NCI-H2029 (cell line): ENCODE measurements around the gene ITGB5.

ENCODE experiments used
- DNase-seq: peaks from one replicate; lab custom pipeline; 2025; lab: John Stamatoyannopoulos, UW

ITGB5 gene

DNA sequence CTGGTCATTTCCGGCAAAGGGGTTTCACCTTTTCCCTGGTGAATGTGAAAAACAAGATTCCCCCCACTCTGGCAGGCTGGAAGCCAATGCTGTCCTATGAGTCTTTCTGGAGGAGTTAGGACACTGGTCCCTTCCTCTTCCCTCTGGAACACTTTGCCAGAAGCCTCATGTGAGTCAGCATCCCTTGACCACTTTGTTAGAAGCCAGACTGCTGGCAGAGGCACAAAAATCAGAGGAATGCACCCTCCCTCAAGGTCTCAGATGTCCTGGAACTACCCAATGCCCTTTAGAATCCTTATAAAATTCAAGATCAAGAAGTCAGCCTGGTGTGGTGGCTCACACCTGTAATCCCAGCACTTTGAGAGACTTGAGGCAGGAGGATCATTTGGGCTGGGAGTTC lies 26.6 kb downstream of the ITGB5 start:
- no peak for DNase-seq

DNA sequence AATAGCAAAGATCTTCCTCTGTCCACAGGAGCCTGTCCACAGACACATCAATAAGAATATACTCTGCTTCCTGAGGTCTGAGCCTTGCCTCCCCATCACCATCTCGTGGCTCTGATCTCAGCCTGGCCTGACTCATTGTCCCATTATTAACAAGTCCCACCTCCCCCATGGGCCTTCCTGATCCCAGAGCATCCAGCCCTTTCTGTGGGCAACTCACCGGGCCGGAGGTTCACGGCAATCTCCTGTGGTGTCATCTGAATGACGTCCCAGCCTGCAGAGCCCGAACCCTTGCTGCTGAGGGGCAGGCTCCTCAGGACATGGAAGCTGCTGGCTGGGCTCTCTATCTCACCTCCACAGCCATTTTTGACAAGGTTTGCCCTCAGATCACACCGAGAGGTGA lies 28.1 kb downstream of the ITGB5 start:
- DNase-seq = no peak

DNA sequence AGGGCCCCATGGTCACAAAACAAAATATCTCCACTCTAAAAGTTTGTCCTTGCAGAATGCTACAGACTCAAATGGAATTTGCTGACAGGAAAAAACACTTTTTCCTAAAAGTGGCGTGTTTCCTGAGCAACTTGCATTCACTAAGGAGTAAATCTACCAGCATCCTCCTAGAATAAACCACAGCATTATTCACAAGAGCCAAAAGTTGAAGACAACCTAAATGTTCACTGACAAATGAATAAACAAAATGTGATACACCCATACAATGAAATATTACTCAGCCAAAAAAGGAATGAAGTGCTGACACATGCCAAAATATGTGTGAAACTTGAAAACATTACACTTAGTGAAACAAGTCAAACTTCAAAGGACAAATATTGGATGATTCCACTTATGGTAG lies 28.9 kb downstream of the ITGB5 start:
- no peak for DNase-seq

DNA sequence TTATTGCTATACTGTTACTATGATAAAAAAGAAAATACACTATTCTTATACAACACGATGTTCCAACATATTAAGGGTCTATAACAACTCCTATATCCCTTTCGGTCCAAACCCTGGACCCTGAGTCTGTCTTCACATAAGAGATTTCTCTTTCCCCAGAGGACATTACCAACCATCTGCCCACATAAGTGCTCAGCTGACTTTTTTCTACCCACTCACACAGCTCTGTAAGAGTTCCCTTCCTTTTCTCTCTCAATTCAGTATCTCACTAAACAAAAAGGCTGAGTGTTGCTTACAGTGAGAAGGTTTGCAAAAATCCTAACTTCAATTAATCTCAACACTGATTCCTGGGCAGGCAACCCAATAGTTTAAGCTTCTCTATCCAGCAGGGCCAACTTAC lies 30.5 kb downstream of the ITGB5 start:
- DNase-seq = no peak

DNA sequence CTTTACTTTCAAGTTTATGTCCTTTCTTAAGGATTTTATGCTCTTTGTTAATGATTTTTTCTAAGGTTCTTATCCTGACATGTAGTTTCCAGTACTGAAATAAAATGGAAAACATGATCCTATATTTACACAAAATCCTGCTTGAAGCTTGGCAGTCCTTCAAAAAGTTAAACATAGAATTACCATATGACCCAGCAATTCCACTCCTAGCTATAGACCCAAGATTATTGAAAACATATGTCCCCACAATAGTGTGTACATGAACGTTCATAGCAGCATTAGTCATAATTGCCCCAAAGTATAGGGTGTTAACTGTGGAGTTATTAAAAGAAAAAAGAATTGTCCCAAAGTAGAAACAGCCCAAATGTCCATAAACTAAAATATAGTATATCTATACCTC lies 33.2 kb downstream of the ITGB5 start:
- no peak for DNase-seq

DNA sequence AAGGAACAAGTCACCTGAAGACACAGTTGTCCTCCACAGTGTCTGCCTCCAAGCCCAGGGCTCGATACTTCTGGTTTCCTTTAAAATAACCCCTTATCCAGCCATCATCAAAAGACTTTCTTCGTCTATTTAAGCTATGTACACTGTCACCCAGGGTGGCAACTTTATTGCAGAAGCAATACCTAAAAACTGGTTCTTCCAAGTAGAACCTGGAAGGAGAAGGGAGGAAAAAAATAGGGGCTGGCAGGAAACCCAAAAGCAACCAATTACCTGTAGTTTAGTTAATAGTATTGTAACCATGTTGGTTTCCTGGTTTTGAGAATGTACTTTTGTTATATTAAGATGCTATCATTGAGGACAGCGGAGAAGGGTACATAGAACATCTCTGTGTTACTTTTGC lies 33.7 kb downstream of the ITGB5 start:
- no peak for DNase-seq

DNA sequence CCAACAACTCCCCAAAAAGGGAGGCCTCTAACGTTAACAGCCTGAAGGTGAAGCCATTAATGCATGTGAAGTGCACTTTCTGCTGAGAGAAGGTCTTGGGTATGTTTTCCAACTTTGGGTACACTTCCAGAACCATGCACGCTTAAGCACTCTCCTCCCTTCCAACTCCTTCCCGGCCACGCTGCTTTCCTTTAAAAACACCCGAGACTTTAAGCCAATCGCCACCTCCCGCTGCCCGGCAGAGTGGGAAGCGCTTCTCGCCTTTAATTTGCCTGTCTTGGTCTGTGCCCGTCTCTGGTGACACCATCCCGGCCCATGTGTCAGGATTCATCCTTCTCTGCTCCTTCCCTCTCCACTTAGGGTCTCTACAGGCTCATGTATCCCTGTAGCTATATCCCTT lies 35.3 kb downstream of the ITGB5 start:
- no peak for DNase-seq

DNA sequence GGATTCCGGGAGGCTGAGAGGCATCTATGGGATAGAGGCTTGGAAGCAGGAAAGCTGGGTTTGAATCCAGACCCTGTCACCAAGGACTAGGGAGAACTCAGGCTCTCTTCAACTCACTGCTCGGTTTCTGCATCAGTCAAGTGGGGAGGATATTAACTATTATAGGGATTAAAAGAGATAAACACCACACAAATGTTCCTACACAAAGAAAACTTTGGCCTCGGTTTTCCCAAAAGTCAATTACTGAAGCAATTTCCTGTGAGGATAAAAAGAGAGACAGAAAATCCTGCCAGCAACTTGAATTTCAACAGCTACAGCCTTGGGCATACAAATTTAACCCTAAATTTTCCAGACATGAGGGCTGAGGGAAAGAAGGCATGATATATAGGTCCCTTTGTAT lies 36.0 kb downstream of the ITGB5 start:
- DNase-seq = no peak

DNA sequence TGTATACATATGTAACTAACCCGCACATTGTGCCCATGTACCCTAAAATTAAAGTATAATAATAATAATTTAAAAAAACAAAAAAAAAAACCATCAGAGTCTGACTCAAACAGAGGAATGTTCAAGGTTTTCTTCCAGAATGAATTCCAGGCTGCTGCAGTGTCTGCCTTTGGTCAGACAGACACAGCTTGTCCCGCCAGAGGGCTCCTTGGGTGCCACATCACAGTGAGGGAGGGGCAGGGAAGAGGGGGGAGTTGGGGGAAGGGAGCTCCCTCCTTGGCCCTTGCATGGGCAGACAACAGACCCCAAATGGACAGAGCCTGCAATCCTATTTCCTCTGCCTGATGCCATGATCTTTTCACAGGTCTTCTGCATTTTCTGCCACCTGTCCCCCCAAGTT lies 36.5 kb downstream of the ITGB5 start:
- no peak for DNase-seq

DNA sequence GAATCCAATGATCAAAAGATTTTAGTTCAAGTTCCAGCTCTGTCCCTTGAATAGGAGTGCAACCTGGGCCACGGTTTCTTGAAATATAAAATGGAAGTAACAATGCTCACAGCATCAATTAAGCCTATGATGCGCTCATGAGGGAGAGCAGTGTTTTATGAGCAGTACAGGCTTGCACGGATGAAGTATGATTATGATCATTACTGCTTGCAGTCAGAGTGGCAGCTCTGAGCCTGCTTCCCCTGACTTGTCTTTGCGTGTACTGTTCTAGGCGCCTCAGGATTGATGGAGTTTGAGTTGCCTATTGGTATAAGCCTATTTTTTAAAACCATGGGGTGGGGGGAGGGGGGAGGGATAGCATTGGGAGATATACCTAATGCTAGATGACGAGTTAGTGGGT lies 37.0 kb downstream of the ITGB5 start:
- no peak for DNase-seq

DNA sequence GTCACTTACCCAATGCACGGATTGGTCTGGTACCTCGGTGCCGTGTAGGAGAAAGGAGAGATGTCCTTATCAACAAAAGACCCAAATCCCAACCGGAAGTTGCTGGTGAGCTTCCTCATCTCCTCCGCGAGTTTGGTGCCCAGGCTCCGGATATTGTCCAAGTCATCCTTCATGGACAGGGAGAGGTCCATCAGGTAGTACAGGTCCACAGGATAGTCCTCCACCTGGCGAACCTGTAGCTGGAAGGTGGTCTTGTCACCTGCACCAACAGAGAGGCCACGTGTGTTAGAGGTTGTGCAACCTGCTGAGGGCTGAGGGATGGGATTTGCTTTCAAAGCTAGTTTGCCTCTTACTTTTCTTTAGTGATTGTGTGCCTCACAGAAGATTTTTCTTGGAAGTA lies 38.9 kb downstream of the ITGB5 start:
- no peak for DNase-seq

DNA sequence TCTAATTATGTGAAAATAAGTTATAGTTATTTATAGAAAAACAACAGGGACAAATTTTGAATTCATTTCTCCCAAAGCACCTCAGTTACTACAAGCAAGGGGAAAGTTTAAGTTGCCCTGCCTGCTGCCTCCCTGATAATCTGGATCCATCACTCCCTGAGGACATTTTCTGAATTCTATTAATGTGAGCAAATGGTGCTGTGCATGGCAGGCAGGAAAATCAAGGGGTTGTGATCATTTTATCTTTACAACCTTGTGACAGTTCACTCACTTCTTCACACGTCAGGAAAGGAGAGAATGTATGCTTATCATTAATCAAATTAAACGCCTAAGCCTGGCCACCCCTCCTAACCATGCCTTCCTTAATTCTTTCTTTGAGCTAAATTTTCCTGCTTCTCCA lies 39.3 kb downstream of the ITGB5 start:
- no peak for DNase-seq

DNA sequence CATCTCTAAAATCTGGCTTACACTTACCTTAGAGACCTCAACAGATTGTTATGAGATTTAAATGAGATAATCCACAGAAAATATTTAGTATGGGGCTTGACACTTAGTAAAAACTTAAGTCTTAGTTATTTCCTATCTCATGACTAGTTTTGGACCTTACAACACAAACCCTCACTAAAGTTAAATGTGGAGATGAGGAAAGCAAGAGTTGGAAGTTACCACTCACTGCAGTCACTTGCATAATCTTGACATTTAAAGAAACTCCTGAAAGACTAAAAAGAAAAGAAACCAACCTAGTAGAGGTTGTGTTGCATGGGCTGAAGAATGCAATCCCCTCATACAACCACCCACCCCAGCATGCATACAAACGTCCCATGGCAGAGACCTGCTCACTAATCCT lies 40.1 kb downstream of the ITGB5 start:
- no peak for DNase-seq

DNA sequence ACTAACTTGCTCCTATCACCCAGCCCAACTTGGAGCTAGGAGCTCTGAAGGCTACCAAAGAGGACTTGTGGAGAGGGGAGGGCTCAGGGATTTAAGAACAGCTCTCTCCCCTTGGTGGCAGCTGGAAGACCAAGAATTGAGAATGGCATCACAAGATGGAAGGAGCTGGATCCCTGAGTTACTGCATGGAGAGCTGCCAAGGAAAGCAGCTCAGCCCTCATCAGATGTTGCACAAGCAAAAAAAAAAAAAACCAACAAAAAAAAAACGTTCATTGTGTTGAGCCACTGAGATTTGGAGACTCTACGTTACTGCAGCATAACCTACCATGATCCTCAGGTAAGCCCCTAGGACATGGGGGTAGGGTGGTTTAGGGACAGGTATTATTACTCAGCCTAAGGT lies 41.0 kb downstream of the ITGB5 start:
- DNase-seq = no peak

DNA sequence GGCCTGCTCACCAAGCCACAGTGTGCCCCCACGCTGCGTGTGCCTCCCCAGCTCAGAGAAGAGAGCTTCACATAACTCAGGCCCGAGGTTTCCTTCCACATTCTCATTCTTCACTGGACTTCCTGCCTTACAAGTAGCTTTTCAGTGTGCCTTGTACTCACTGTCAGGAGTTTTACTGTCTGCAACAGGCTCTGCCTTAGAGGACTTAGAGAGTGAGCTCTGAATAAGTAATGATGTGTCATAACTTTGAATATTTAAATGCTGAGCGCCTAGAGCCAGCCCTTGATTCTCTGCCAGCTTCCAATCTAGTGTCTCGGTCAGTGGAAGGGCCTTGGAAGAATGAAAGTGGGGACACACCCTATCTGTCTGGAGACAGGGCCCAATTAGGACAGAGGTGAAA lies 41.8 kb downstream of the ITGB5 start:
- DNase-seq = no peak

DNA sequence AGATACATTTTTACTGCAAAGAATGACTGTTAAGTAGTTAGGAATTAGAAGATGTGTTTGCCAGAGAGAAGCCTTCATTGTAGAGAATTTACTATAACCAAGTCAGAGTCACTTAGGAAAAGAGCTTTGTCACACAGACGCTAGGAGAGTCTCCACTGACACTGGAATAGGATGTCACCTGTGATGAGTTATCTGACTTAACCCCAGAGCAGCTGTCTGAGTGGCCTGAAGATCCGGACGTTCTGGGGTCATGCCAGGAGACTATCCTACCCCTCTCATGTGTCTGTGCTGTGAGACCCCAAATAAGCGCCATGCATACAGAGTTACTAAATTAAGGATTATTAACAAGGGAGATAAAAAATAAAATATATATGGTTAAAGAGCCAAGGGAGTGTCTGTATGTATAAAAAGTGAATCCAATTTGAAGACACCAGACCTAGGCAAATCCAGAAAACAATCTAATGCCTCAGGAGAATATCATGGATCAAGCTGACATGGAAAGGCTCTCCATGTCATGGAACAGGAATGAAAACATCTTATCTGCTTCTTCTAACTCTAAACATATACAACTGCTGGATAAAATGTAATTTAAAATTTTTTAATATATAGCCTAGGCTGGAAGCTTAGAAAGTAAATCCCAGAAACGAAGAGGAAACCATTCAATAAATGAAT lies 43.5 kb downstream of the ITGB5 start:
- no peak for DNase-seq

DNA sequence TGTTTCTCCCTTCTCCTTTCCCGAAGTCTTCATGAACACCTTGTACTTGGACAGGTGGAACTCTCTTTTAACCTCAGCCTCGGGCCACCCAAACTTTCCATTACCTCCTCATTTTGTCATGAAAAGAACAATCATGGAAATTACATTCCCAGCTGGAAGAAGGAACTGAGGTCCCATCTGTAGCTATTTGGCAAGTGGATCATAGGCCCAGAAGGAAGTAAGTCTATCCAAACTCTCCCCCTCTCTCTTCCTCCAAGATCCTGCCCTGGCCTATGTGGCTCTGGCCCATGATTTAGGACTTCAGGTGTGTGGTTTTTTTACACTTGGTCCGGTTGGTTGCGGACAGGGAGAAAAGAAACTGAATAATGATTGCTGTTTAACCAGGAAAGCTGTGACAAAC lies 44.1 kb downstream of the ITGB5 start:
- no peak for DNase-seq

DNA sequence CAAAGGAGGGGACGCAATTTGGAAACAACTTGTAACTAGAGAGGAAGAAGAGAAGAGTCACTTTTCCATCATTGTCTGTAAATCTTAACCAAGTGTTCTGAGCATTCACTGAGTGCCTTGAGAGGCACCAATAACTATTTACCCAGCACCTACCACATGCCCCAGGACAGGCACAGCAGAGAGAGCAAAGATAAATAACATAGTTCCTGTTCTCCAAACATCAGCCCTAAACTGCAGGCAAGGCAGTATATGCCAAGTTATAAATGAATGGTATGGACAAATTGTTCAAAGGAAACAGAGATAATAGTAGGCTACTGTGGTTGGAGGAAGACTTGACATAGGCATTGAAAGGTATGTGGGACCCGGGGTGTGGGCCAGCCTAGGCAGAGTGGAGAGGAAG lies 45.6 kb downstream of the ITGB5 start:
- no peak for DNase-seq

DNA sequence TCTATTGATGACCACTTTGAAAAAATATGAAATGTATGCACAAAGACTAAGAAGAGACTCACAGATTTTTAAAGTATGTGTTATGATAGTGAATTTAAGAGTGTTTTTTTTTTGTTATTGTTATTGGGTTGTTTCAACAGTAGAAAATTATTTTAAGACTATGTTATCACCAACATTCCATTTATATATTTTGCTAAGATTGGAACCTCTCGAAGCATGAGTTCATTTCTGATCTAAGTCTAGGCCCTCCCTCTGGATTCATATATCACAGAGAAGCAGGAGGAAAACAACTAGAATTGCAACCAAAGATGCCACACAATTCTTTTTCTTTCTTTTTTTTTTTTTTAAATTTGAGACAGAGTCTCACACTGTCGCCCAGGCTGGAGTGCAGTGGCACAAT lies 46.8 kb downstream of the ITGB5 start:
- DNase-seq = no peak

DNA sequence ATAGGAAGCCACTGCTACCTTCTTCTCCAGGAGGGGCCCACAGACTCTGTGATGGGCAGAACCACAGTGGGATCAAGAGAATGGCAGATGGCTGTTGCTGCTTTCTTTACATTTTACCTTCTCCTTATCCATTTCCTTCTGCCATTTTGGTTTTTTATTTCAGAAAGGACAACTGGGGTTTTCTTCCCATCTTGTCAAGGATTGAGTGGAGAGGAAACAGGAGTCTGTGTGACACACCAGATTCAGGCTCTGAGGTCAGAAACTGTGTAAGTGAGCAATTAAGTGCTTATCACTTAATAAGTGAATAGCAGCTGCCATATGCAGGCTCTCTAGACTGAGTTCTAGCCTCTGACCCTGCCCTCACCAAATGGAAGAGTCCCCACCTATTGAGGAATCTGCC lies 47.3 kb downstream of the ITGB5 start:
- DNase-seq = no peak

DNA sequence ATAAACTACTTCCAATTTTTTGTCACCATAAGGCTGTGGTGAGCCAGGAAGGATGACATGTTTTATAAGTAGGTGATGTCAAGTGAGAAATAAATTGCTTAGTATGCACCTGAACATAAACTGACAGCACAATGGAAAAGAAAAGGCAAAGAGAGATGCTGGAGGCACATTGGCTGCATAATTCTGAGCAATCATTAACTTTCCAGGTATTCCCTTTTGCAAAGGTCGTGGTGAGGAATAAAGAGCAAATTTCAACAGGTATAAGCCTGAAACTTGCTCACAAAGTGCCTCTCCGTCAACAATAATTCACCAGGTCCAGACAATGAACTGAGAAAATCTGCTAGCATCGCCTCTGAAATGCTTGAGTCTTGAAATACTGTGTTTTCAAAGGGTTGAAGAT lies 48.2 kb downstream of the ITGB5 start:
- DNase-seq = no peak

DNA sequence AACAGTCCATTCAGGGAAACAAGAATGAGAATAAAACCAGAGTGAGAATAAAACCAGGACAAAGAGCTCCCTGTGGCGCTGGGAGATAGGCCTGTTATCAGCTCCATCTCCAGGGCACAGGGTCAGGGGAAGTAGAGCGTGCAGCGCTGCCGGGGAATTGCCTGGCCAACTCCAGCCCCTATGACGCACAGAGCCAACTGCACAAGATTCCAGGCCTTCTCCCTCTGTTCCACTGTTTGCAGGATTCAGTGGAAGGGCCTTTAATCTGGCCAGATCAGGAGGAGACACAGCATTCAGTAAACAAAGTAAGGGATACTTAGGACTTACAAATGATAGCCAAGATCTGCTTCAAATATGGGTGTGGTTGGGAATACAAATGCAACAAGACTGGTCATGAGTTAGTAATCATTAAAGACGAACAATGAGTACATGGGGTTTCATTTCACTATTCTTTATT lies 49.4 kb downstream of the ITGB5 start:
- peak; percentile 17 for DNase-seq

DNA sequence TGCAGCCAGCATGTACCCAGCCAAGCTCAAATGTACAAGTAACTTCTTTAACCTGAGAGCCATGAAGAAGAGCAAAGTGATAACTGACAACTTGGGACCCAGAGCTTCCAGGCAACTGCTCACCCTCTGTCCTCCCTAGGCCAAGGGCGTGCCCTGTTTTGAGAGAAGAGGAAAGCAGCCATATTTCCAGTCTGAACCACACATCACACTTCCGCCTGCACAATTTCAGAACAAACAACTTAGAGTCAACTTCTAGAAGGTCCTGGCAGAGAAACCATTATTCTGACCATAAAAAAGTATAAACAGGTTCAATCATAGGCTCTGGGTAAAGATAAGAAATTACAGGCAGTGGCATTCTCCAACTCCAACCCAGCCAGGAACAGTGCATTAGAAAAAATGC lies 50.1 kb downstream of the ITGB5 start:
- DNase-seq = no peak

DNA sequence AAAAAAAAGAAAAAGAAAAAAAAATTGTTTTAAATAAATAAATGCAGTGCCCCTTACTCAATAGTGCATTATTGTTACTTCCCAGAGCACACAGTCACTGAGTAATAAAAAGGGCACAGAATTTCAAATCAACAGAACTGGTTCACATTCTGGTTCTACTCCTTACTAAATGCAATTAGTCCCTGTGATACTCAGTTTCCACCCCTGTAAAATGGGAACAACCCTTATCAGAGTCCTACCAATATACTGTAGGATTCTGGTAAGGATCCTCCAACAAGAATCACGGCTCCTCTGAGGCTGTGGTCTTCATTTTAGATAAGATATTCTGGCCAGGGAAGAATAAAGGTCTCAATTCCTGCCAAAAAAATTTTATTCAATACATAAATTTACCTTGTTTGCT lies 50.7 kb downstream of the ITGB5 start:
- DNase-seq = no peak
